HepG2 (cell line): ENCODE results near the gene STARD13. TPM values are rescaled to one million over a fixed set of nuclear protein-coding genes. Genes with fewer than 3 reads are reported as not detected.
"Not testable (repeated sequence)": the region's sequence is repeated elsewhere in the genome, so short reads cannot be mapped to it uniquely, and the experiment has no call there.

Experiments used
- ATAC-seq: fragments of 200-7000 bp; cut with Tn5 transposase; 3 replicates; pipeline ENCODE4 v1.9.1; 2020; ENCODE audit warnings: mild to moderate bottlenecking, moderate library complexity
- BruUV-seq: library from RNA; stranded (reverse); fragments of 400-500 nt; replicated peaks from 2 replicates; lab custom pipeline; 2021; lab: Mats Ljungman, UMichigan
- CTCF ChIA-PET: fragments of 300-600 bp; formaldehyde crosslinking; extraction: SDS; loops from one replicate; lab custom pipeline; 2021; ENCODE audit warnings: low total read pairs, inconsistent platforms, low intra/inter-chr PET ratio; lab: Yijun Ruan, JAX
- POLR2A ChIA-PET: fragments of 350-600 bp; sonication (Branson Sonifier 250); formaldehyde crosslinking; loops from one replicate; lab custom pipeline; 2020; ENCODE audit warnings: antibody characterized with exemption, inconsistent platforms; lab: Yijun Ruan, JAX
- DNase-seq: peaks from one replicate; pipeline ENCODE4 v3.0.0-alpha.2; 2015; ENCODE audit warnings: low spot score
- FAIRE-seq: peaks from 3 replicates; lab custom pipeline; 2011; peaks lifted over from hg19 to GRCh38; lab: Jason Lieb, UNC
- H2AFZ ChIP-seq: one replicate; pipeline ENCODE4 v1.6.1; 2011; ENCODE audit warnings: low read length, inconsistent platforms
- H3K27ac ChIP-seq: fragments of 300-600 bp; 3 replicates; pipeline ENCODE4 v1.8.0; 2011; ENCODE audit warnings: mixed run types, mild to moderate bottlenecking, mixed read lengths, low read length, inconsistent platforms; ENCODE audit not compliant: insufficient read depth; ENCODE audit errors: extremely low read length
- H3K27me3 ChIP-seq, 2 experiments: fragments of 200-600 bp in 1 of 2; 2 replicates in 1 of 2; 3 replicates in 1 of 2; pipeline versions ENCODE4 v1.6.0 to v1.8.0; 2011; ENCODE audit warnings: low read length in 2 of 2, mild to moderate bottlenecking in 2 of 2, moderate library complexity in 2 of 2, inconsistent platforms in 1 of 2; ENCODE audit not compliant: insufficient read depth in 2 of 2, control insufficient read depth in 1 of 2
- H3K36me3 ChIP-seq, 2 experiments: fragments of 200-600 bp in 1 of 2; replicated peaks in 1 of 2; 2 replicates in 1 of 2; 3 replicates in 1 of 2; pipeline versions ENCODE4 v1.5.1 to v1.8.0; 2011; ENCODE audit warnings: low read length in 2 of 2, inconsistent platforms in 1 of 2; ENCODE audit not compliant: insufficient read depth in 2 of 2, control insufficient read depth in 1 of 2
- H3K4me1 ChIP-seq: 2 replicates; pipeline ENCODE4 v1.5.1; 2012; ENCODE audit warnings: low read length, inconsistent platforms; ENCODE audit not compliant: insufficient read depth
- H3K4me2 ChIP-seq: 2 replicates; pipeline ENCODE4 v1.6.0; 2011; ENCODE audit warnings: low read depth, low read length, inconsistent platforms
- H3K4me3 ChIP-seq, 3 experiments: fragments of 200-600 bp in 1 of 3; sonication (generic), shearing (Covaris generic) in 1 of 3; replicated peaks in 1 of 3; 2 replicates each; pipeline ENCODE4 v1.5.1; 2011 to 2016; ENCODE audit warnings: low read length in 3 of 3, inconsistent platforms in 2 of 3, low read depth in 2 of 3, mild to moderate bottlenecking in 2 of 3, control low read depth in 1 of 3, mixed read lengths in 1 of 3; ENCODE audit not compliant: insufficient read depth in 1 of 3
- H3K79me2 ChIP-seq: one replicate; pipeline ENCODE4 v1.6.1; 2011; ENCODE audit warnings: low read length, inconsistent platforms; ENCODE audit not compliant: insufficient read depth
- H3K9ac ChIP-seq: 2 replicates; pipeline ENCODE4 v1.6.0; 2011; ENCODE audit warnings: mild to moderate bottlenecking, low read depth, low read length, inconsistent platforms; ENCODE audit not compliant: insufficient read depth
- H3K9me3 ChIP-seq: 2 replicates; pipeline ENCODE4 v1.5.1; 2012; ENCODE audit warnings: mild to moderate bottlenecking, low read length
- H4K20me1 ChIP-seq: 2 replicates; pipeline ENCODE4 v1.6.0; 2011; ENCODE audit warnings: inconsistent platforms, mild to moderate bottlenecking, low read length, moderate library complexity; ENCODE audit not compliant: insufficient read depth
- GATA4 ChIP-seq: sonication (generic); IDR thresholded peaks from 2 replicates; pipeline ENCODE4 v1.6.1; 2016; ENCODE audit warnings: antibody characterized with exemption, low read depth, borderline replicate concordance
- ZNF605 ChIP-seq: sonication (generic); formaldehyde crosslinking; IDR thresholded peaks from 2 replicates; pipeline ENCODE4 v1.8.0; 2022; ENCODE audit warnings: mild to moderate bottlenecking, missing genetic modification reagents
- WGBS: methylation state at CpG from one replicate; pipeline ENCODE4 v1.1.6; 2017; ENCODE audit warnings: low lambda C conversion rate; 5-methylcytosine and 5-hydroxymethylcytosine counted together
- in situ Hi-C: cut with HindIII; loops from 2 replicates; pipeline ENCODE4 v1.10.0; 2017; ENCODE audit warnings: low pct_unique_long_range_greater_than_20kb; ENCODE audit not compliant: extremely low pct_ligation_motif_present
- intact Hi-C: fragments of 100-400 bp; cut with micrococcal nuclease; formaldehyde crosslinking; loops from one replicate; pipeline ENCODE4 v1.10.0; 2022; ENCODE audit not compliant: unreplicated experiment
- polyA plus RNA-seq, 8 experiments: library from polyadenylated mRNA; depleted of rRNA in 3 of 8; stranded (reverse) in 7 of 8; unstranded in 1 of 8; fragments of >200 nt; fragmentation: Illumina TruSeq in 4 of 8; extraction: Trizol in 4 of 8; gene quantifications; 2 replicates each; pipeline versions ENCODE4 v1.2.1 to v1.2.3, GENCODE V29; 2011 to 2016; ENCODE audit warnings: low read depth in 4 of 8, missing spikeins in 1 of 8, mixed read lengths in 1 of 8; ENCODE audit not compliant: insufficient read depth in 1 of 8
- total RNA-seq, 5 experiments: library from RNA; depleted of rRNA; stranded (reverse); fragments of >200 nt; fragmentation: Illumina TruSeq; extraction: Trizol; gene quantifications; 2 replicates each; pipeline ENCODE4 v1.2.3, GENCODE V29; 2016; ENCODE audit warnings: low read depth in 1 of 5
- TF ChIP-seq, protein P1 (sequence below): sonication (generic); formaldehyde crosslinking; IDR thresholded peaks from 2 replicates; pipeline ENCODE4 v1.4.0; 2020; ENCODE audit warnings: mild to moderate bottlenecking, low read depth, missing genetic modification reagents
- TF ChIP-seq, protein P2 (sequence below): sonication (generic); formaldehyde crosslinking; IDR thresholded peaks from 2 replicates; pipeline ENCODE4 v1.4.0; 2020; ENCODE audit warnings: missing genetic modification reagents
- TF ChIP-seq, protein P3 (sequence below): IDR thresholded peaks from 2 replicates; pipeline ENCODE4 v1.6.1; 2016; ENCODE audit warnings: missing genetic modification reagents, missing compliant biosample characterization
- TF ChIP-seq, protein P4 (sequence below): sonication (generic); formaldehyde crosslinking; IDR thresholded peaks from 2 replicates; pipeline ENCODE4 v1.5.0; 2020; ENCODE audit warnings: mild to moderate bottlenecking, missing genetic modification reagents

Gene STARD13
- total and polyA plus RNA-seq, 2 of the 13 experiments (the other 11 are each of a cell fraction or from before 2014, with no cell fraction given): 12.8 to 14.3 TPM

DNA sequence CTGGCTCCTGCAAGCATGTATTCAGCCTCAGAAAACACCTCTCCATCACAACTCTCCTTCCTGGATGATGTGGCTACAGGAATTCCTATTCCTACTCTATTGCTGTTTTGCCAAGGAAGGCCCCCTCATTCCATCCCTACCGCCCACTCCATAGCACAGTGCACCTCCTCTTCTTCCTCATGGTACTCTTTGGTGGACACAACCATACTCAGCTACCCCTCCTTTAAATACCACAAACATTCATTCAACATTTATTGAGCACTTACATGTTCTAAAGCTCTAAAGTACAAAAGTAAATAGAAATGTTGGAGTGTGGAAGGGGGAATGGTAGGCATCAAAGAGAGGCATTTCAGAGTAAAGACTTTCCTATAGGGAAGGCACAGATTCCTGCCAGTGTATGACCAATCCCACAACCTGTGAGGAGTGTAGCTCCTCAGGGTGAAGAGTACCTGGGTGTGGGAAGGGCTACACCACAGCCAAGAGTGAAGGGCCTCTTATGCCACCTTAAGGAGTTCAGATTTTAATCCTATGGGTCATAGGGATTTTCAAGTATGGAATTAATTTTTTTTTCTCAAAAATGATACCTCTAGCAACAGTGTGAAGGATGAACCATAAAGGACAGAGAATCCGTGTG is 42.5 kb downstream of the STARD13 start:
- FAIRE-seq (no peak), DNase-seq (no peak), ATAC-seq (no peak)
- BruUV-seq: no TSS peak
- H3K9me3 ChIP-seq: no peaks in the 10 kb centered on the region
- in situ Hi-C loops (no loop called here), intact Hi-C loops (no loop called here)
- no peaks in the 10 kb centered on the region for H4K20me1 ChIP-seq
- H3K4me3 ChIP-seq: no peak overlapping the region
- H3K4me2 ChIP-seq: no peak overlapping the region
- WGBS: 98% methylated on average over 2 of the region's 2 CpGs
- H3K36me3 ChIP-seq: peaks cover 4 to 32% of the 10 kb centered on the region in 2 experiments; a peak in 3 of 5 replicates
- H3K9ac ChIP-seq: no peak overlapping the region
- H3K79me2 ChIP-seq: peaks cover 12% of the 10 kb centered on the region
- ChIA-PET POLR2A (no interaction called here), CTCF (no interaction called here)
- no peak overlapping the region for H3K27ac ChIP-seq
- peaks cover 14% of the 10 kb centered on the region for H3K4me1 ChIP-seq
- no peak overlapping the region for H2AFZ ChIP-seq
- TF ChIP-seq, protein P1, sequence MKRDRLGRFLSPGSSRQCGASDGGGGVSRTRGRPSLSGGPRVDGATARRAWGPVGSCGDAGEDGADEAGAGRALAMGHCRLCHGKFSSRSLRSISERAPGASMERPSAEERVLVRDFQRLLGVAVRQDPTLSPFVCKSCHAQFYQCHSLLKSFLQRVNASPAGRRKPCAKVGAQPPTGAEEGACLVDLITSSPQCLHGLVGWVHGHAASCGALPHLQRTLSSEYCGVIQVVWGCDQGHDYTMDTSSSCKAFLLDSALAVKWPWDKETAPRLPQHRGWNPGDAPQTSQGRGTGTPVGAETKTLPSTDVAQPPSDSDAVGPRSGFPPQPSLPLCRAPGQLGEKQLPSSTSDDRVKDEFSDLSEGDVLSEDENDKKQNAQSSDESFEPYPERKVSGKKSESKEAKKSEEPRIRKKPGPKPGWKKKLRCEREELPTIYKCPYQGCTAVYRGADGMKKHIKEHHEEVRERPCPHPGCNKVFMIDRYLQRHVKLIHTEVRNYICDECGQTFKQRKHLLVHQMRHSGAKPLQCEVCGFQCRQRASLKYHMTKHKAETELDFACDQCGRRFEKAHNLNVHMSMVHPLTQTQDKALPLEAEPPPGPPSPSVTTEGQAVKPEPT (CRISPR knock-in tag): no peak
- TF ChIP-seq, protein P2, sequence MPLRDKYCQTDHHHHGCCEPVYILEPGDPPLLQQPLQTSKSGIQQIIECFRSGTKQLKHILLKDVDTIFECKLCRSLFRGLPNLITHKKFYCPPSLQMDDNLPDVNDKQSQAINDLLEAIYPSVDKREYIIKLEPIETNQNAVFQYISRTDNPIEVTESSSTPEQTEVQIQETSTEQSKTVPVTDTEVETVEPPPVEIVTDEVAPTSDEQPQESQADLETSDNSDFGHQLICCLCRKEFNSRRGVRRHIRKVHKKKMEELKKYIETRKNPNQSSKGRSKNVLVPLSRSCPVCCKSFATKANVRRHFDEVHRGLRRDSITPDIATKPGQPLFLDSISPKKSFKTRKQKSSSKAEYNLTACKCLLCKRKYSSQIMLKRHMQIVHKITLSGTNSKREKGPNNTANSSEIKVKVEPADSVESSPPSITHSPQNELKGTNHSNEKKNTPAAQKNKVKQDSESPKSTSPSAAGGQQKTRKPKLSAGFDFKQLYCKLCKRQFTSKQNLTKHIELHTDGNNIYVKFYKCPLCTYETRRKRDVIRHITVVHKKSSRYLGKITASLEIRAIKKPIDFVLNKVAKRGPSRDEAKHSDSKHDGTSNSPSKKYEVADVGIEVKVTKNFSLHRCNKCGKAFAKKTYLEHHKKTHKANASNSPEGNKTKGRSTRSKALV (CRISPR knock-in tag): no peak
- no peak for TF ChIP-seq GATA4
- no peak for TF ChIP-seq ZNF605 (CRISPR knock-in tag)
- TF ChIP-seq, protein P3, sequence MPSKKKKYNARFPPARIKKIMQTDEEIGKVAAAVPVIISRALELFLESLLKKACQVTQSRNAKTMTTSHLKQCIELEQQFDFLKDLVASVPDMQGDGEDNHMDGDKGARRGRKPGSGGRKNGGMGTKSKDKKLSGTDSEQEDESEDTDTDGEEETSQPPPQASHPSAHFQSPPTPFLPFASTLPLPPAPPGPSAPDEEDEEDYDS: no peak
- TF ChIP-seq, protein P4, sequence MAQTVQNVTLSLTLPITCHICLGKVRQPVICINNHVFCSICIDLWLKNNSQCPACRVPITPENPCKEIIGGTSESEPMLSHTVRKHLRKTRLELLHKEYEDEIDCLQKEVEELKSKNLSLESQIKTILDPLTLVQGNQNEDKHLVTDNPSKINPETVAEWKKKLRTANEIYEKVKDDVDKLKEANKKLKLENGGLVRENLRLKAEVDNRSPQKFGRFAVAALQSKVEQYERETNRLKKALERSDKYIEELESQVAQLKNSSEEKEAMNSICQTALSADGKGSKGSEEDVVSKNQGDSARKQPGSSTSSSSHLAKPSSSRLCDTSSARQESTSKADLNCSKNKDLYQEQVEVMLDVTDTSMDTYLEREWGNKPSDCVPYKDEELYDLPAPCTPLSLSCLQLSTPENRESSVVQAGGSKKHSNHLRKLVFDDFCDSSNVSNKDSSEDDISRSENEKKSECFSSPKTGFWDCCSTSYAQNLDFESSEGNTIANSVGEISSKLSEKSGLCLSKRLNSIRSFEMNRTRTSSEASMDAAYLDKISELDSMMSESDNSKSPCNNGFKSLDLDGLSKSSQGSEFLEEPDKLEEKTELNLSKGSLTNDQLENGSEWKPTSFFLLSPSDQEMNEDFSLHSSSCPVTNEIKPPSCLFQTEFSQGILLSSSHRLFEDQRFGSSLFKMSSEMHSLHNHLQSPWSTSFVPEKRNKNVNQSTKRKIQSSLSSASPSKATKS (CRISPR knock-in tag): no peak
- H3K27me3 ChIP-seq: no peaks in the 10 kb centered on the region; a peak in 1 of 5 replicates

DNA sequence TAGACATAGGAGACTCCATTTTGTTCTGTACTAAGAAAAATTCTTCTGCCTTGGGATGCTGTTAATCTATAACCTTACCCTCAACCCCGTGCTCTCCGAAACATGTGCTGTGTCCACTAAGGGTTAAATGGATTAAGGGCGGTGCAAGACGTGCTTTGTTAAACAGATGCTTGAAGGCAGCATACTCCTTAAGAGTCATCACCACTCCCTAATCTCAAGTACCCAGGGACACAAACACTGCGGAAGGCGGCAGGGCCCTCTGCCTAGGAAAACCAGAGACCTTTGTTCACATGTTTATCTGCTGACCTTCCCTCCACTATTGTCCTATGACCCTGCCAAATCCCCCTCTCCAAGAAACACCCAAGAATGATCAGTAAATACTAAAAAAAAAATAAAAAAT is 43.2 kb downstream of the STARD13 start:
- FAIRE-seq, BruUV-seq, CTCF ChIA-PET: not testable (repeated sequence)

More for the DNA sequence above, 43.2 kb downstream of the STARD13 start:
- H3K27me3 ChIP-seq, H3K79me2 ChIP-seq, H3K9me3 ChIP-seq, H4K20me1 ChIP-seq, intact Hi-C loops, H2AFZ ChIP-seq, H3K4me3 ChIP-seq, H3K27ac ChIP-seq, DNase-seq, H3K4me2 ChIP-seq, POLR2A ChIA-PET, H3K9ac ChIP-seq, in situ Hi-C loops, ATAC-seq: not testable (repeated sequence)
- WGBS: 98% methylated on average over 5 of the region's 6 CpGs
- Histone ChIP-seq H3K36me3 (peaks cover 4 to 28% of the 10 kb centered on the region in 2 experiments; a peak in 3 of 5 replicates), H3K4me1 (peaks cover 14% of the 10 kb centered on the region)
